Pancreas (tissue), 10 donors: ENCODE results near the gene LYPD5. TPM values are rescaled to one million over a fixed set of nuclear protein-coding genes. Genes with fewer than 3 reads are reported as not detected.
"Not testable (repeated sequence)": the region's sequence is repeated elsewhere in the genome, so short reads cannot be mapped to it uniquely, and the experiment has no call there.

Source experiments
- ATAC-seq, 4 donors: fragments of 200-7000 bp; cut with Tn5 transposase; one replicate each; pipeline versions ENCODE4 v1.8.0 to v1.9.1; 2020; ENCODE audit warnings: mild to moderate bottlenecking in 4 of 4, moderate library complexity in 4 of 4
- DNase-seq, 6 donors: peaks; one replicate each; pipeline ENCODE4 v3.0.0-alpha.2; 2020
- FAIRE-seq: peaks from 2 replicates; lab custom pipeline; 2012; peaks lifted over from hg19 to GRCh38; lab: Jason Lieb, UNC
- H3K27ac ChIP-seq, 4 donors: fragments of 200-600 bp; sonication (generic); 1 replicate in 3 of 4; 2 replicates in 1 of 4; pipeline versions ENCODE4 v1.5.0 to v1.8.0; 2020
- H3K27me3 ChIP-seq, 4 donors: fragments of 200-600 bp; one replicate each; pipeline ENCODE4 v1.8.0; 2021
- H3K36me3 ChIP-seq, 3 donors: fragments of 200-600 bp; sonication (generic) in 1 of 3; one replicate each; pipeline versions ENCODE4 v1.5.0 to v1.8.0; 2020 to 2021
- H3K4me1 ChIP-seq, 3 donors: fragments of 200-600 bp; one replicate each; pipeline ENCODE4 v1.8.0; 2021
- H3K4me3 ChIP-seq, 4 donors: fragments of 200-600 bp; sonication (generic) in 2 of 4; one replicate each; pipeline versions ENCODE4 v1.5.0 to v1.8.0; 2020 to 2021
- H3K9me3 ChIP-seq, 4 donors: fragments of 200-600 bp; one replicate each; pipeline ENCODE4 v1.8.0; 2021
- CTCF ChIP-seq, 4 donors: fragments of 200-600 bp; sonication (generic) in 3 of 4; IDR thresholded peaks; one replicate each; pipeline versions ENCODE4 v1.5.0 to v1.8.0; 2021; ENCODE audit warnings: antibody characterized with exemption in 4 of 4
- WGBS, 2 donors: extraction: QIAGEN DNeasy Blood & Tissue Kit; methylation state at CpG; one replicate each; pipeline ENCODE4 v1.1.7; 2013; 5-methylcytosine and 5-hydroxymethylcytosine counted together
- intact Hi-C, 3 donors: fragments of 100-400 bp; cut with DNase I; formaldehyde crosslinking; loops; one replicate each; pipeline versions ENCODE4 v1.11.1 to v1.14.2; 2022
- polyA plus RNA-seq, 2 donors: library from polyadenylated mRNA; stranded (reverse); fragments of 200-250 nt; gene quantifications; one replicate each; pipeline ENCODE4 v1.2.3, GENCODE V29; 2013
- total RNA-seq, 6 donors: library from RNA; stranded (reverse); fragmentation: NEBNext Ultra II Directional in 4 of 6; extraction: Animal tissue kit (Norgen Biotek cat#: 25700) in 4 of 6; gene quantifications; one replicate each; pipeline versions ENCODE4 v1.2.1 to v1.2.4, GENCODE V29; 2021 to 2023
- donor health status: healthy with polysubstance abuse.
- donor health status: DM: no; HTN: no; CAD: no; lungs with moderate emphysema.
- donor health status: DM: no; HTN: no; CAD: no.
- donor health status: control.
- donor health status: control.
- donor health status: Bipolar disorder and iron deficiency.
- donor health status: DM: yes; HTN: yes; CAD: no.
- donor health status: DM: no; HTN: no; CAD: no.
- donor health status: DM: no; HTN: no; CAD: no.
- donor health status: DM: yes; HTN: yes; CAD: no.

The LYPD5 gene
- total and polyA plus RNA-seq, 8 donors = 0.09 to 1.2 (median 0.34) TPM

DNA sequence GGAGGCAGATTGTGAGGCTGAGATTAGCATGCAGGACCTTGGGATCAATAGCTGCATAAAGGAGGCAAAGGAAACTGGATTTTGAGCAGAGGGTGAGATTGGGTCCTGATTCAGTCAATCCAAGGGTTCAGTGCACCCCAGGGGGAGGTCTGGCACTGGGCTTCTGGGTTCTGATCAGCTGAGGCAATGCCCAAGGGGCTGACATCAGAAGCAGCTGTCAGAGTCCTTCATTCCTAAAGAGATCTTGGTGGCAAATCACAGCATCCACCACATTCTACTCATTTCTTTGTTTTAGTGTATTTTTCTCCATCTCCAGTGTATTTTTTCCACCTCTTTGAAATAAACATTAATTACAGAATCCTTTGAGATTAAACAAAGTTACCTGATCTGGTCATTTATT is 5.4 kb upstream of the LYPD5 start:
- FAIRE-seq (no peak), DNase-seq (no peak)

DNA sequence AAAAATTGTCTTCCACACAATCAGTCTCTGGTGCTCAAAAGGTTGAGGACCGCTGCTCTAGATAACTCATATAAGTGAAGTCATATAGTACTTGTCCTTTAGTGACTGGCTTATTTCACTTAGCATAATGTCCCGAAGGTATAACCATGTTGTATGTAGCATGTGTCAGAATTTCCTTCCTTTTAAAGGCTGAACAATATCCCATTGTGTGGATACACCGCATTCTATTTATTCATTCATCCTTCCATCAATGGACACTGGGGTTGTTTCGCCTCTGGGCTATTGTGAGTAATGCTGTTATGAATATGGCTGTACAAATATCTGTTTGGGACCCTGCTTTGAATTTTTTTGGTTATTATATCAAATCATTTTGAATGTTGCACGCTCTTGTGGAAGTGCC is 4.6 kb upstream of the LYPD5 start:
- no peak for ATAC-seq
- Histone ChIP-seq H3K27ac (no peak overlapping the region), H3K4me1 (no peaks in the 10 kb centered on the region), H3K9me3 (no peaks in the 10 kb centered on the region), H3K27me3 (no peaks in the 10 kb centered on the region), H3K36me3 (no peaks in the 10 kb centered on the region), H3K4me3 (no peak overlapping the region)
- FAIRE-seq = no peak
- intact Hi-C loops = no loop called here
- WGBS, 2 donors = 60 to 64% methylated on average over 5 of the region's 5 CpGs
- no peak for TF ChIP-seq CTCF (IDR thresholded peaks at IDR 0.05)
- DNase-seq = no peak

More for the DNA sequence above, 5.4 kb upstream of the LYPD5 start:
- no peak for TF ChIP-seq CTCF (IDR thresholded peaks at IDR 0.05)
- no peaks in the 10 kb centered on the region for H3K27me3 ChIP-seq
- H3K4me1 ChIP-seq = no peaks in the 10 kb centered on the region
- no peak for ATAC-seq
- no peaks in the 10 kb centered on the region for H3K36me3 ChIP-seq
- H3K4me3 ChIP-seq = no peak overlapping the region
- H3K9me3 ChIP-seq = no peaks in the 10 kb centered on the region
- intact Hi-C loops = no loop called here
- no peak overlapping the region for H3K27ac ChIP-seq

- WGBS, 2 donors = 70 to 86% methylated on average over 7 of the region's 7 CpGs
- H3K4me1 ChIP-seq, H3K27me3 ChIP-seq, H3K36me3 ChIP-seq, H3K4me3 ChIP-seq, DNase-seq, FAIRE-seq, ATAC-seq, H3K9me3 ChIP-seq, intact Hi-C loops, H3K27ac ChIP-seq: not testable (repeated sequence)
Measured at GRCh38 chr19:43806401-43806800, 4.2 kb upstream of the LYPD5 start.

- Histone ChIP-seq H3K36me3 (no peaks in the 10 kb centered on the region), H3K4me1 (no peaks in the 10 kb centered on the region), H3K9me3 (no peaks in the 10 kb centered on the region), H3K27me3 (no peaks in the 10 kb centered on the region), H3K4me3 (no peak overlapping the region), H3K27ac (no peak overlapping the region)
- TF ChIP-seq CTCF (IDR thresholded peaks at IDR 0.05) = no peak
- intact Hi-C loops = no loop called here
- DNase-seq = no peak
- no peak for ATAC-seq
- 43 to 49% methylated on average over 2 of the region's 2 CpGs for WGBS, 2 donors
- FAIRE-seq = no peak
Measured at GRCh38 chr19:43804432-43804831, 2.2 kb upstream of the LYPD5 start.

- no peak for TF ChIP-seq CTCF (IDR thresholded peaks at IDR 0.05)
- peak in 2 of 4 donors; percentile 30 to 39 for ATAC-seq
- Histone ChIP-seq H3K27me3 (no peaks in the 10 kb centered on the region), H3K4me1 (no peaks in the 10 kb centered on the region), H3K36me3 (no peaks in the 10 kb centered on the region), H3K4me3 (no peak overlapping the region), H3K9me3 (no peaks in the 10 kb centered on the region), H3K27ac (no peak overlapping the region)
- no peak for DNase-seq
- intact Hi-C loops = no loop called here
- 62 to 63% methylated on average over 6 of the region's 6 CpGs for WGBS, 2 donors
- no peak for FAIRE-seq
Measured at GRCh38 chr19:43799502-43800142, 2.6 kb downstream of the LYPD5 start.
